ENCODE data around the gene RALGDS. TPM values are rescaled to one million over a fixed set of nuclear protein-coding genes. Genes with fewer than 3 reads are reported as not detected.

RALGDS gene
- total RNA-seq, 1 experiment from 2014 or later = 40.1 TPM

- DNase-seq (ENCODE audit: low spot score) = no peak
- ChIA-PET POLR2A (ENCODE audit: low non-redundant PET) (no interaction called here), CTCF (interaction anchor here (1.5 kb wide), 1 partner anchor 25 kb away, joined by 4 read pairs; no protein-coding TSS in a partner anchor)
- intact Hi-C loops (cut with micrococcal nuclease; ENCODE audit: unreplicated experiment) = no loop called here
- no TSS peak for BruUV-seq (replicated peaks)
- Histone ChIP-seq H3K27me3 (replicated peaks; ENCODE audit: insufficient read depth, low read depth, low read length, poor library complexity) (no peaks in the 10 kb centered on the region), H3K4me3 (ENCODE audit: low read depth, low read length, poor library complexity, severe bottlenecking) (peak overlapping the region; percentile 65), H3K4me1 (ENCODE audit: insufficient read depth, low read length, poor library complexity, severe bottlenecking) (peaks cover 37% of the 10 kb centered on the region), H3K9me3 (ENCODE audit: low read depth, low read length, poor library complexity, severe bottlenecking) (no peaks in the 10 kb centered on the region), H3K27ac (ENCODE audit: low read depth, low read length, poor library complexity, severe bottlenecking) (peak overlapping the region; percentile 47), H3K36me3 (ENCODE audit: insufficient read depth, low read length, poor library complexity, severe bottlenecking) (no peaks in the 10 kb centered on the region)
- TF ChIP-seq CTCF (conservative IDR thresholded peaks at IDR 0.05; ENCODE audit: low read depth, low read length) (no peak), EZH2 (IDR thresholded peaks at IDR 0.05; ENCODE audit: borderline replicate concordance, low read depth, low read length, poor library complexity, severe bottlenecking) (no peak)
These were observed 1.8 kb downstream of the RALGDS start for GRCh38 chr9:133119103-133119845.

- CTCF ChIA-PET = interaction anchor here (1.5 kb wide), 1 partner anchor 26 kb away, joined by 4 read pairs; no protein-coding TSS in a partner anchor
These were observed 2.5 kb downstream of the RALGDS start for GRCh38 chr9:133118568-133118967.

GRCh38 chr9:133118179-133118520 lies 2.9 kb downstream of the RALGDS start:
- intact Hi-C loops (cut with micrococcal nuclease; ENCODE audit: unreplicated experiment) = no loop called here
- no peaks in the 10 kb centered on the region for H3K27me3 ChIP-seq (replicated peaks; ENCODE audit: insufficient read depth, low read depth, low read length, poor library complexity)
- peaks cover 46% of the 10 kb centered on the region for H3K4me1 ChIP-seq (ENCODE audit: insufficient read depth, low read length, poor library complexity, severe bottlenecking)
- CTCF ChIA-PET = interaction anchor here (1.5 kb wide), 1 partner anchor 26 kb away, joined by 4 read pairs; no protein-coding TSS in a partner anchor
- TF ChIP-seq EZH2 (IDR thresholded peaks at IDR 0.05; ENCODE audit: borderline replicate concordance, low read depth, low read length, poor library complexity, severe bottlenecking) (no peak), CTCF (conservative IDR thresholded peaks at IDR 0.05; ENCODE audit: low read depth, low read length) (no peak)
- DNase-seq (ENCODE audit: low spot score) = no peak
- no peak overlapping the region for H3K4me3 ChIP-seq (ENCODE audit: low read depth, low read length, poor library complexity, severe bottlenecking)
- no peak overlapping the region for H3K27ac ChIP-seq (ENCODE audit: low read depth, low read length, poor library complexity, severe bottlenecking)
- POLR2A ChIA-PET (ENCODE audit: low non-redundant PET) = no interaction called here
- no peaks in the 10 kb centered on the region for H3K9me3 ChIP-seq (ENCODE audit: low read depth, low read length, poor library complexity, severe bottlenecking)
- no peaks in the 10 kb centered on the region for H3K36me3 ChIP-seq (ENCODE audit: insufficient read depth, low read length, poor library complexity, severe bottlenecking)
- no TSS peak for BruUV-seq (replicated peaks)

More at GRCh38 chr9:133118568-133118967, 2.5 kb downstream of the RALGDS start:
- Histone ChIP-seq H3K36me3 (ENCODE audit: insufficient read depth, low read length, poor library complexity, severe bottlenecking) (no peaks in the 10 kb centered on the region), H3K4me3 (ENCODE audit: low read depth, low read length, poor library complexity, severe bottlenecking) (no peak overlapping the region), H3K27ac (ENCODE audit: low read depth, low read length, poor library complexity, severe bottlenecking) (no peak overlapping the region), H3K9me3 (ENCODE audit: low read depth, low read length, poor library complexity, severe bottlenecking) (no peaks in the 10 kb centered on the region), H3K27me3 (replicated peaks; ENCODE audit: insufficient read depth, low read depth, low read length, poor library complexity) (no peaks in the 10 kb centered on the region), H3K4me1 (ENCODE audit: insufficient read depth, low read length, poor library complexity, severe bottlenecking) (peaks cover 44% of the 10 kb centered on the region)
- intact Hi-C loops (cut with micrococcal nuclease; ENCODE audit: unreplicated experiment) = no loop called here
- TF ChIP-seq EZH2 (IDR thresholded peaks at IDR 0.05; ENCODE audit: borderline replicate concordance, low read depth, low read length, poor library complexity, severe bottlenecking) (no peak), CTCF (conservative IDR thresholded peaks at IDR 0.05; ENCODE audit: low read depth, low read length) (no peak)
- no TSS peak for BruUV-seq (replicated peaks)
- DNase-seq (ENCODE audit: low spot score) = no peak
- POLR2A ChIA-PET (ENCODE audit: low non-redundant PET) = no interaction called here

All from A673 (cell line).